Activated CD8-positive, alpha-beta T cell treated with anti-CD3 and anti-CD28 coated beads for 36 hours (primary cell): Measurements from ENCODE around the gene FBXO3. TPM values are rescaled to one million over a fixed set of nuclear protein-coding genes. Genes with fewer than 3 reads are reported as not detected.

Experiments
- ATAC-seq: fragments of 200-7000 bp; cut with Tn5 transposase; one replicate; pipeline ENCODE4 v1.10.0; 2021; ENCODE audit warnings: mild to moderate bottlenecking, moderate library complexity
- CTCF ChIA-PET: fragments of 350-600 bp; sonication (Branson Sonifier 250); formaldehyde crosslinking; loops from one replicate; lab custom pipeline; 2021; ENCODE audit warnings: antibody characterized with exemption; lab: Charles Lee
- POLR2A ChIA-PET: fragments of 350-600 bp; sonication (Branson Sonifier 250); formaldehyde crosslinking; loops from one replicate; lab custom pipeline; 2021; ENCODE audit warnings: antibody characterized with exemption; lab: Charles Lee
- DNase-seq: peaks from one replicate; pipeline ENCODE4 v3.0.0-alpha.2; 2020
- H3K27ac Mint-ChIP-seq: one replicate; pipeline ENCODE4 v1.8.0; 2021; ENCODE audit warnings: mild to moderate bottlenecking, mixed read lengths
- H3K27me3 Mint-ChIP-seq: one replicate; pipeline ENCODE4 v1.8.0; 2021; ENCODE audit warnings: mixed read lengths
- H3K36me3 Mint-ChIP-seq: one replicate; pipeline ENCODE4 v1.8.0; 2021; ENCODE audit warnings: low read depth, mixed read lengths
- H3K4me1 Mint-ChIP-seq: one replicate; pipeline ENCODE4 v1.8.0; 2021; ENCODE audit warnings: low read depth, mixed read lengths
- H3K4me3 Mint-ChIP-seq: one replicate; pipeline ENCODE4 v1.8.0; 2021; ENCODE audit warnings: mild to moderate bottlenecking, moderate library complexity, mixed read lengths
- H3K9me3 Mint-ChIP-seq: one replicate; pipeline ENCODE4 v1.8.0; 2021; ENCODE audit warnings: mixed read lengths
- intact Hi-C: fragments of 100-400 bp; cut with micrococcal nuclease; formaldehyde crosslinking; loops from one replicate; pipeline ENCODE4 v1.10.0; 2022
- total RNA-seq, 2 experiments: library from RNA; stranded (reverse); gene quantifications; one replicate each; pipeline ENCODE4 v1.2.3, GENCODE V29; 2021
- TF ChIP-seq, protein P1 (sequence below): fragments of 200-600 bp; IDR thresholded peaks from one replicate; pipeline ENCODE4 v1.8.0; 2022; ENCODE audit warnings: antibody characterized with exemption, mild to moderate bottlenecking

FBXO3 gene
- total RNA-seq, 2 experiments from 2014 or later = 9.0 to 11.5 TPM

DNA sequence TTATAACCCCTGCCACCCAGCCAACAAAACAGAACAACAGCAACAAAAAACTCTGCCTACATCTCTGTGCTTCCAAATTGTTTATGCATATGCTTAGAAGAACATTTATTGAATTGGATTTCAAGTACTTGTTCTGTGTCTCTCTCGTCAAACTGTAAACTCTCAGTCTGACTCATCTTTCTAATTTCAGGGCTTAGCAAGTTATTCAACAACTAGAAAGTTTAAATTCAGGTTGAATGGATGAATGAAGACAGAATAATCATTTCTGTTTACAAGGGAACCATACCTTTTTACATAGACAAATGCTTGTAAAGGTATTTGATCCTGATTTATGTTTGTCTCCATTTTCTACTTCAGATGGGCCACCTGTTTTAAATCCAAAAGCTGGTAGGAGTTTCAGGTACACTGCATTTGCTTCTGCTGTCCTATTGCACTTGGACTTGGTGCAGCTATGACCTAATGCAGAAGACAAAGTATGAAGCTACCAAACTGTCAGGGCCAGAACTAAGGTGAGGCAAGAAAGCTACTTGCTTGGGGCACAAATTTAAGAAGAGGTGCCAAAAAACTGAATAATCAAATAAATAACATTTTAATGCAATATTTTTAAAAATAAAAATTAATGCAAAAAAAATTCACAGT is 1.6 kb upstream of the FBXO3 start:
- ChIA-PET POLR2A (no interaction called here), CTCF (interaction anchor here (0.9 to 1.1 kb wide), 2 partner anchors 213 to 582 kb away, joined by 3 to 4 read pairs; partner anchors contain the start of gene ABTB2)
- intact Hi-C loops = no loop called here

DNA sequence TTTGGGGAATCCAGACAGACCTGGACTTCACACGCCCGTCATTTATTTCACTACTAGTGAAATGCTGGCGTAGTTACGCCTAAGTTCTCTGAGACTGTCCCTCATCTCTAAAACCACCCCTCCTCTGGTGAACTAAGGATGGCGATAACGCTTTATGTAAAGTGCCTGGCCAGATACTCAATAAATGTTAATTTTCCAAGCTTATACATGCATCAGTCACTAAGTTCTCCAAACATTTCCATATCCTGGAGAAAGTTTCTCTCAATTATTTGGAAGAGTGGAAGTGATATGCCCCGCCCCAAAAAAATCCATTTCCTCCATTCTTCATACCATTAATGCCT is 1.1 kb upstream of the FBXO3 start:
- Mint-ChIP-seq H3K36me3 (no peaks in the 10 kb centered on the region), H3K9me3 (no peaks in the 10 kb centered on the region), H3K4me3 (peak overlapping the region; percentile 92), H3K4me1 (peaks cover 32% of the 10 kb centered on the region), H3K27me3 (peaks cover 24% of the 10 kb centered on the region), H3K27ac (no peak overlapping the region)
- ChIA-PET POLR2A (no interaction called here), CTCF (interaction anchor here (1.1 kb wide), 1 partner anchor 582 kb away, joined by 3 read pairs; the partner anchor contains the start of gene ABTB2)
- no peak for ATAC-seq
- DNase-seq = no peak
- TF ChIP-seq, protein P1, sequence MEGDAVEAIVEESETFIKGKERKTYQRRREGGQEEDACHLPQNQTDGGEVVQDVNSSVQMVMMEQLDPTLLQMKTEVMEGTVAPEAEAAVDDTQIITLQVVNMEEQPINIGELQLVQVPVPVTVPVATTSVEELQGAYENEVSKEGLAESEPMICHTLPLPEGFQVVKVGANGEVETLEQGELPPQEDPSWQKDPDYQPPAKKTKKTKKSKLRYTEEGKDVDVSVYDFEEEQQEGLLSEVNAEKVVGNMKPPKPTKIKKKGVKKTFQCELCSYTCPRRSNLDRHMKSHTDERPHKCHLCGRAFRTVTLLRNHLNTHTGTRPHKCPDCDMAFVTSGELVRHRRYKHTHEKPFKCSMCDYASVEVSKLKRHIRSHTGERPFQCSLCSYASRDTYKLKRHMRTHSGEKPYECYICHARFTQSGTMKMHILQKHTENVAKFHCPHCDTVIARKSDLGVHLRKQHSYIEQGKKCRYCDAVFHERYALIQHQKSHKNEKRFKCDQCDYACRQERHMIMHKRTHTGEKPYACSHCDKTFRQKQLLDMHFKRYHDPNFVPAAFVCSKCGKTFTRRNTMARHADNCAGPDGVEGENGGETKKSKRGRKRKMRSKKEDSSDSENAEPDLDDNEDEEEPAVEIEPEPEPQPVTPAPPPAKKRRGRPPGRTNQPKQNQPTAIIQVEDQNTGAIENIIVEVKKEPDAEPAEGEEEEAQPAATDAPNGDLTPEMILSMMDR = no peak
- intact Hi-C loops = no loop called here

More for the DNA sequence above, 1.6 kb upstream of the FBXO3 start:
- Mint-ChIP-seq H3K27ac (no peak overlapping the region), H3K27me3 (peaks cover 24% of the 10 kb centered on the region), H3K36me3 (no peaks in the 10 kb centered on the region), H3K4me1 (peaks cover 30% of the 10 kb centered on the region), H3K9me3 (no peaks in the 10 kb centered on the region), H3K4me3 (peak overlapping the region; percentile 92)
- ATAC-seq (no peak), DNase-seq (no peak)
- TF ChIP-seq, protein P1 = no peak

DNA sequence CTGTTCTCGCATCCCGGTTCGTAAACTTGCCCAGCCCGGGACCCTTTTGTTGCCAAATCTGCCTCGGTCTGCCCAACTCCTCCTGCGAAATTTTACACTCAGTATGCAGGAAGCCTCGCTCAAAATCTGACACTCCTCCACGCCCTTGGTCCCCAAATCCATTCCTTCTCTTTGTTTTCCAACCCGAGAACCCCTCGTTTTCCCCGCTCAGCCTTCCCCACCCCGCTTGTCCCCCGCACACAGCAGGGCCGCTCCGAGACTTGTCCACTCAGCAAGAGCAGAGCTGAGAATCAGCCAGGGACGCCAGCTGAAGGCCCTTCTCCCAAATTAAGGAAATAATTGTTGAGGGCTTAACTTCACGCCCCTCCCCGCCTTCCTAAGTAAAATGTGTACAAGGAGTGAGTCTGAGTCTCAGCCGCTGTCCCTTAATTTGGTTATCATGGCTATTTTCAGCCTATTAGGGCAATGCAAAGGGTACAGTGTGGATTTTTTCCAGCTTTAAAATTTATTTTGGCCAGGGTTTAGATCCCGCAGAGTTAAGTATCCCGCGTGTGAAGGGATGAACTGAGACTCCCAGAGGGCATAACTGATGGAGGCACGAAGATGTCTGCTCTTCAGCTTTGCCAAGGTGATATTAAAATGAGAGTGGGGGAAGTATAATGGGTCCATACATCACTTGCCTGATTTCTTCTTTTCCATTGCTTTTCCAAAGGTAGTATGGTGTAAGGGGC is 581 bp upstream of the FBXO3 start:
- intact Hi-C loops = no loop called here
- peaks cover 18% of the 10 kb centered on the region for H3K27me3 Mint-ChIP-seq
- TF ChIP-seq, protein P1 = no peak
- no peaks in the 10 kb centered on the region for H3K9me3 Mint-ChIP-seq
- H3K36me3 Mint-ChIP-seq = peaks cover 2% of the 10 kb centered on the region
- DNase-seq (no peak), ATAC-seq (peak; percentile 1)
- ChIA-PET CTCF (interaction anchor here (1.1 kb wide), 1 partner anchor 583 kb away, joined by 3 read pairs; the partner anchor contains the start of gene ABTB2), POLR2A (interaction anchor here (0.6 to 0.8 kb wide), 3 partner anchors 75 to 946 kb away, joined by 3 to 6 read pairs (median 4); partner anchors contain the start of genes C11orf91 and CAPRIN1)
- peak overlapping the region; percentile 92 for H3K4me3 Mint-ChIP-seq
- peak overlapping the region; percentile 53 for H3K27ac Mint-ChIP-seq
- peaks cover 37% of the 10 kb centered on the region for H3K4me1 Mint-ChIP-seq

DNA sequence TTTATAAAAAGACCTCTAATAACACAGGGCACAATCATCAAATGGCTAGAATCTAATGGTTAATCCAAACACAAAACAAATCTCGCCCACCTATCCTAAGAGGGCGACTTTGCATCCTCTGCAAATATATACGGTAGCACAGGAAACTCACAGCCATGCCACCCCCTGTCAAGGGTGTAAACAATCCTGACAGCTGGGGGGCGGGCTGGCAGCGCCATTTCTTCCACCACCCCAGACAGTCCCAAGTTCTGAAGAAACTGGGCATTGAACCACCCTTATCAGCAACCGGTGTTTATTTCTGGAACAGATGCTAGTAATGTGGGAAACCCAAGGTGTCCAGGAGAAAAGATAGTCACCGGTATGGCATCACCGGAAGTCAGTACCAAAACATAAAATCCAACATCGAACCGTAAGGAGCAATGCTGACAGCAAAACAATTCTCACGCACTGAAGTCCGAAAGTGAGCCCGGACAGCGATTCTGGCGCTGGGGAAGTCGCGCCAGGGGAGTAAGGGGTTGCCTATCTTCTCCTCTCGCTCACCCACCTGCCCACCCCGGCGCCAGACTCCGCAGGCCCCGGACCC is 825 bp downstream of the FBXO3 start:
- peaks cover 2% of the 10 kb centered on the region for H3K36me3 Mint-ChIP-seq
- H3K4me3 Mint-ChIP-seq = peak overlapping the region; percentile 92
- H3K4me1 Mint-ChIP-seq = peaks cover 37% of the 10 kb centered on the region
- H3K9me3 Mint-ChIP-seq = no peaks in the 10 kb centered on the region
- POLR2A ChIA-PET = interaction anchor here (0.7 kb wide), 1 partner anchor 12 kb away, joined by 3 read pairs; no protein-coding TSS in a partner anchor
- DNase-seq (peak; percentile 63), ATAC-seq (peak; percentile 43)
- TF ChIP-seq, protein P1 = no peak
- peak overlapping the region; percentile 94 for H3K27ac Mint-ChIP-seq
- peaks cover 11% of the 10 kb centered on the region for H3K27me3 Mint-ChIP-seq
- intact Hi-C loops = no loop called here
- CTCF ChIA-PET = interaction anchor here (1.0 to 2.7 kb wide), 2 partner anchors 11 to 31 kb away, joined by 3 to 8 read pairs; no protein-coding TSS in a partner anchor
